HAP-1 (cell line): ENCODE measurements around the gene NPTN.
"Not testable (repeated sequence)": the region's sequence is repeated elsewhere in the genome, so short reads cannot be mapped to it uniquely, and the experiment has no call there.

Experiments
- DNase-seq, 2 experiments: peaks; one replicate each; pipeline ENCODE4 v3.0.0-alpha.2; 2016 to 2020; ENCODE audit warnings: low spot score in 2 of 2
- H3K27me3 ChIP-seq: fragments of 250-450 bp; sonication (Bioruptor Pico); 2 replicates; pipeline ENCODE4 v1.5.1; 2020; ENCODE audit warnings: low read depth, mild to moderate bottlenecking, moderate library complexity
- H3K36me3 ChIP-seq: fragments of 250-450 bp; sonication (Bioruptor Pico); replicated peaks from 2 replicates; pipeline ENCODE4 v1.5.1; 2020; ENCODE audit warnings: mild to moderate bottlenecking
- H3K4me1 ChIP-seq: fragments of 250-450 bp; sonication (Bioruptor Pico); 2 replicates; pipeline ENCODE4 v1.5.1; 2020; ENCODE audit warnings: mild to moderate bottlenecking
- H3K4me3 ChIP-seq: fragments of 250-450 bp; sonication (Bioruptor Pico); 2 replicates; pipeline ENCODE4 v1.5.1; 2020; ENCODE audit warnings: mild to moderate bottlenecking, moderate library complexity
- H3K9me3 ChIP-seq: fragments of 250-450 bp; sonication (Bioruptor Pico); 2 replicates; pipeline ENCODE4 v1.5.1; 2020; ENCODE audit warnings: mild to moderate bottlenecking, moderate library complexity
- in situ Hi-C: fragments of 300-500 bp; cut with MboI; formaldehyde crosslinking; loops from 3 replicates; pipeline ENCODE4 v1.14.3; 2020; ENCODE audit warnings: low sequenced_read_pairs, inconsistent platforms, mixed read lengths

The NPTN gene

DNA sequence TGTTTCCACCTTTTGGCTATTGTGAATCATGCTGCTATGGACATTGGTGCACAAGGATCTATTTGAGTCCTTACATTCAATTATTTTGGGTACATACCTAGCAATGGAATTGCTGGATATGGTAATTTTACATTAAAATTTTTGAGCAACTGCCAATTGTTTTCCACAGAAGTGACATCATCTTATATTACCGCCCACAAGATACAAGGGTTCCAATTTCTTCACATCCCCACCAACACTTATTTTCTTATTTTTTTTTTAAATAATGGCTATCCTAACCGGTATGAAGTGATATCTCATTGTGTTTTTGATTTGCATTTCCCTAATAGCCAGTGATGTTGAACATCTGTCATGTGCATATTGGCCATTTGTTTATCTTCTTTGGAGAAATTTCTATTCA, 22.5 kb upstream of the NPTN start:
- peaks cover 22% of the 10 kb centered on the region; the same call in 1 of the 2 replicates for H3K27me3 ChIP-seq
- DNase-seq: no peak
- H3K4me1 ChIP-seq: no peaks in the 10 kb centered on the region
- no peaks in the 10 kb centered on the region for H3K36me3 ChIP-seq
- no peak overlapping the region for H3K4me3 ChIP-seq
- no peaks in the 10 kb centered on the region for H3K9me3 ChIP-seq
- in situ Hi-C loops: no loop called here

GRCh38 chr15:73654659-73655058, 21.5 kb upstream of the NPTN start:
- no peak overlapping the region for H3K4me3 ChIP-seq
- in situ Hi-C loops: no loop called here
- H3K27me3 ChIP-seq: peaks cover 16% of the 10 kb centered on the region; the same call in 1 of the 2 replicates
- H3K9me3 ChIP-seq: no peaks in the 10 kb centered on the region
- no peaks in the 10 kb centered on the region for H3K4me1 ChIP-seq
- no peaks in the 10 kb centered on the region for H3K36me3 ChIP-seq
- no peak for DNase-seq

GRCh38 chr15:73650416-73651126, 17.4 kb upstream of the NPTN start:
- DNase-seq: no peak
- Histone ChIP-seq H3K27me3 (peaks cover 6% of the 10 kb centered on the region; the same call in 1 of the 2 replicates), H3K9me3 (no peaks in the 10 kb centered on the region), H3K36me3 (no peaks in the 10 kb centered on the region), H3K4me3 (no peak overlapping the region), H3K4me1 (no peaks in the 10 kb centered on the region)
- in situ Hi-C loops: no loop called here

DNA sequence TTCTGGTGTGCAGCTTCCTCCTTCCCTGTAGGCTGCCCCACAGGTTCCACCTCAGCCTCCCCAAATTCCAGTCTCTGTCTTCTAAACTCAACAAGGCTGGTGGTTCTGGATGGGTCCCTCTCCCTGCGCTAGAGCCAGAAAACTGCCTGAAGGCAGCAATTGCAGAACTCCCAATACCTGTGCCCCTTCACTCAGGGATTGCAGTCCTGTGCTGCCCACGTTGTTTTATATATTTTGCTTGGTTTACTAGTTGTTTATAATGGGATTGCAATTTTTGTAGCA, 14.8 kb upstream of the NPTN start:
- H3K4me3 ChIP-seq: no peak overlapping the region
- H3K36me3 ChIP-seq: no peaks in the 10 kb centered on the region
- peaks cover 13% of the 10 kb centered on the region for H3K27me3 ChIP-seq
- in situ Hi-C loops: no loop called here
- no peak for DNase-seq
- H3K9me3 ChIP-seq: no peaks in the 10 kb centered on the region
- H3K4me1 ChIP-seq: no peaks in the 10 kb centered on the region

GRCh38 chr15:73647259-73648013, 14.2 kb upstream of the NPTN start:
- no peaks in the 10 kb centered on the region for H3K36me3 ChIP-seq
- in situ Hi-C loops: no loop called here
- H3K9me3 ChIP-seq: no peaks in the 10 kb centered on the region
- H3K27me3 ChIP-seq: peaks cover 15% of the 10 kb centered on the region
- no peak for DNase-seq
- H3K4me3 ChIP-seq: no peak overlapping the region
- H3K4me1 ChIP-seq: no peaks in the 10 kb centered on the region

DNA sequence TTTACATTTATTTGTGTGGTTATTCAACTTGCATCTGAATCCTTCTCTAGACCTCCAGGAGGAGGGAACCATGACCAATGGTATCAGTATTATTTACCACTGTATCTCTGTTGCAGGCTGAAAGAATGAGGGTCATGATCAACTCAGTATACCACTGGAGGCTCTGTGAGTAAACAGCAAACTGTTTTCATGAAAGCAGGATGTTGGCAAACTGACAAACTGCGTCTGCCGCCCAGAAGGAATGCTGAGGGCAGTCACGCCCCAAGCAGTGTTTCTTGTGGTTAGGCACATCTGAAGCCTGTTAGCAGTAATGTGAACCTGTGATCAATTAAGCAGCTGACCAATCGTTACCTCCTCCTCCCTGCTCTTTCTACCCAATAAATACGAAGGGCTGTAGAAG, 6.3 kb upstream of the NPTN start:
- H3K27me3 ChIP-seq: peaks cover 39% of the 10 kb centered on the region
- H3K36me3 ChIP-seq, H3K4me1 ChIP-seq, H3K4me3 ChIP-seq, H3K9me3 ChIP-seq, DNase-seq: not testable (repeated sequence)
- in situ Hi-C loops: loop anchor here (5.0 kb wide), 1 partner anchor 58 kb away; no protein-coding TSS in a partner anchor

DNA sequence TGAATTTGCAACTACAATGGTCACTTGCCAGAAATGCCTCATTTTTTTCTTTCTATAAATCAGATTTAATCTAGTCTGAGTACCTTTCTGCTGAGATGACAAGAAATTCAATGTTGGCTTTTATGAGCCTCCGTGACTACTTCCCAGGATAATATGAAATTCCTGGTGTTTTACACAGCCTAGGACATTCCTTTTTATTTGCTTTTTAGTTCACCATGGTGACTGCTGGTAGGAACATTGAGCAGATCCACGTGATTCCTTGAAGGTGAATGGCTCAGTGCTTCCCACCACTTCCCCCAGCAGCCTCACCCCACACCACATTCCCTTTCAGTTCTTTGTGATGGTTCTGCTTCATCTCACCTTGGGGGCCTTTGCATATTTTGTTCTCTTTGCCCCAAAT, 4.3 kb upstream of the NPTN start:
- H3K36me3 ChIP-seq: no peaks in the 10 kb centered on the region
- H3K9me3 ChIP-seq: peaks cover 3% of the 10 kb centered on the region
- peaks cover 13% of the 10 kb centered on the region for H3K4me1 ChIP-seq
- in situ Hi-C loops: loop anchor here (5.0 kb wide), 1 partner anchor 60 kb away; no protein-coding TSS in a partner anchor
- H3K4me3 ChIP-seq: no peak overlapping the region
- H3K27me3 ChIP-seq: peaks cover 31% of the 10 kb centered on the region
- DNase-seq: no peak

GRCh38 chr15:73633991-73634495, 854 bp upstream of the NPTN start:
- H3K27me3 ChIP-seq: peaks cover 12% of the 10 kb centered on the region
- peak overlapping the region; percentile 71 for H3K4me3 ChIP-seq
- peaks cover 40% of the 10 kb centered on the region for H3K4me1 ChIP-seq
- H3K36me3 ChIP-seq: no peaks in the 10 kb centered on the region
- no peak for DNase-seq
- no peaks in the 10 kb centered on the region for H3K9me3 ChIP-seq
- in situ Hi-C loops: no loop called here

- no peaks in the 10 kb centered on the region for H3K36me3 ChIP-seq
- no peaks in the 10 kb centered on the region for H3K9me3 ChIP-seq
- H3K4me1 ChIP-seq: peaks cover 49% of the 10 kb centered on the region
- in situ Hi-C loops: no loop called here
- H3K4me3 ChIP-seq: peak overlapping the region; percentile 71
- H3K27me3 ChIP-seq: peaks cover 6% of the 10 kb centered on the region
- peak in 1 of 2 experiments; percentile 48 for DNase-seq
Measured at GRCh38 chr15:73632670-73633058, 525 bp downstream of the NPTN start.

DNA sequence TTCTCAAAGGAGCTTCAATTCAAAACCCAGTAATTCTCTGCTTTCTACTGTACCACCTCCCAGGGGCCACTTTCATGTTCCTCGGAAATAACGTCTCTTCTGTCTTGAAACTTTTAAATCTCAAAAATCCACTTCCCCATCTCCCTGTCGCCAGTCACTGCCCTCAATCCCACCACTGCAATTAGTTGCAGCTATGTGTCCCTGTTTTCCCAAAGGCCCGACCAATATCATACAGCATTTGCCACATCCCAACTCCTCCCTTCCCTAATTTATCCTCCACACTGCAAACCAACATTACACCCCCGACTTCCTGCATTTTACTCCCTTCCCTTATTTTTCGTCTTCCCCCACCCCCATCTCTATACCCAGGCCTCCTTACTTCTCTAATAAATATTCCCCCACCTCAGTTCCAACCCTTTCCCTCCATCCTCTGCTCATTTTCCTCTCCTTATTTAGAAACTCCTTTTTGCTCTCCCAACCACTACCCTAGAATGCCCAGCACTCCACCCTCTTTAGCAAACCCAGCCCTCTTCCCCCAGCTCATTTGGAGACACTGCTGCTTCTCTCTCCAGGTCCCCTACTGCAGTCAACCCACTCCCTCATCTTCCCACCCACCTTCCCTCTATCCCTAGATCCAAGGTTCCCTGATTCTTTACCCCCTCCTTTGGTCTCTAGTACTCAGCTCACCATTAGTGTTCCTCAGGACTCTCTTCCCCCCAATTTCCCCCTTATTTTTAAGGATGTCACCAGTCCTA, 1.1 kb downstream of the NPTN start:
- peaks cover 49% of the 10 kb centered on the region for H3K4me1 ChIP-seq
- DNase-seq: peak; percentile 69 to 86
- in situ Hi-C loops: no loop called here
- no peaks in the 10 kb centered on the region for H3K36me3 ChIP-seq
- peak overlapping the region; percentile 71 for H3K4me3 ChIP-seq
- H3K9me3 ChIP-seq: no peaks in the 10 kb centered on the region
- peaks cover 3% of the 10 kb centered on the region for H3K27me3 ChIP-seq

DNA sequence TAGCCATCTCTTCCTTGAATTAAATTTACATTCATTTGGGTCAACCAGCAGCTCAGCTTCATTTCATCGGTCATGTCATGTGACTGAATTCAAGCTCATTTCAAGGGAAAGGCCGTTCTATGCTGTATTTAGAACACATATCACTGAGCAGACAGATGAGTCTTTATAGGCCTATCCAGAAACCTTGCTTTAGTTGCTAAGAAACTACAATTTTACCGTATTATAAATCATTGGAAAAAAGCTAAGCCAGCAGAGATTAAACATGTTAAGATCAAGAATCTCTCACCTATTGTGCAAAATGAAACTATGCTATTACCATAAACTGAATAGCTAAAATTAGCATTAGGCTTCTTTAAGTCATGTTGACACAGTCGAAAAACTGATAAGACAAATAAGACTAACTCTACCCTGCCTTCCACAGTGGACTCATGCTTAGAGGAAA, 2.2 kb downstream of the NPTN start:
- DNase-seq: peak in 1 of 2 experiments; percentile 76
- Histone ChIP-seq H3K9me3 (no peaks in the 10 kb centered on the region), H3K27me3 (no peaks in the 10 kb centered on the region), H3K36me3 (no peaks in the 10 kb centered on the region), H3K4me1 (peaks cover 49% of the 10 kb centered on the region), H3K4me3 (peak overlapping the region; percentile 71)
- in situ Hi-C loops: no loop called here

DNA sequence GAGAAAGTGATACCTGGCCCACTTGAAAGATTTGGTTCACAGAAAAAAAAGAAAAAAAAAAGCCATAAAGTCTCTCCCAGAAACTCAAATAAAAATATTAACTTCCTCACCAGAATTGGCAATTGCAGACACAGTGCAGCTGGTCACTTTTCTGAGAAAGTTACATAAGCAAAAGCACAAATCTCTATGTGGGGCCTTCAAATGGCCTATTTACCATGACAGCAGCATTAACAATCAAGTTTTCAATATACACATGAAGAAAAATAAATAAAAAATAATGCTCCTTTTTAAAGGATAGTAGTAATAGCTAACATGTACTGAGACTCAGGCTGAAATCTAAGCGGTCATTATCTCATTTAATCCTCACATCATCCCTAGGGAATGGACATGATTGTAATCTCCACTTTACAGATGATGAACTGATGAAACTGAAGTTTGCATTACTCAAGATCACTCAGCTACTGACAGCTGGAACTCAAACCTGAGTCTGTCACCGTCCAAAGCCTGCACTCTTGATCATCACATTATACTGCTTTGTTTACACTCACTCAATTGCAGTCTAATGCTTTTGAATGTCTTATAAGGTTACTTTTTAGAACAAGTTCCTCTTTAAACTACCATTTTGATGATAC, 3.3 kb downstream of the NPTN start:
- Histone ChIP-seq H3K27me3 (no peaks in the 10 kb centered on the region), H3K9me3 (no peaks in the 10 kb centered on the region), H3K4me1 (peaks cover 51% of the 10 kb centered on the region), H3K36me3 (no peaks in the 10 kb centered on the region), H3K4me3 (no peak overlapping the region)
- peak in 1 of 2 experiments; percentile 38 for DNase-seq
- in situ Hi-C loops: no loop called here

- Histone ChIP-seq H3K4me1 (peaks cover 51% of the 10 kb centered on the region), H3K36me3 (no peaks in the 10 kb centered on the region), H3K4me3 (no peak overlapping the region), H3K27me3 (no peaks in the 10 kb centered on the region), H3K9me3 (no peaks in the 10 kb centered on the region)
- in situ Hi-C loops: no loop called here
- no peak for DNase-seq
Measured at GRCh38 chr15:73628976-73629797, 4.0 kb downstream of the NPTN start.
